ENCODE measurements around the gene FERMT3.

Gene FERMT3

GRCh38 chr11:64256300-64256699 lies 49.8 kb downstream of the FERMT3 start:
- intact Hi-C loops (cut with DNase I): no loop called here
- no peak for DNase-seq

GRCh38 chr11:64258356-64258755 lies 51.8 kb downstream of the FERMT3 start:
- no peak for DNase-seq
- intact Hi-C loops (cut with DNase I): no loop called here

DNA sequence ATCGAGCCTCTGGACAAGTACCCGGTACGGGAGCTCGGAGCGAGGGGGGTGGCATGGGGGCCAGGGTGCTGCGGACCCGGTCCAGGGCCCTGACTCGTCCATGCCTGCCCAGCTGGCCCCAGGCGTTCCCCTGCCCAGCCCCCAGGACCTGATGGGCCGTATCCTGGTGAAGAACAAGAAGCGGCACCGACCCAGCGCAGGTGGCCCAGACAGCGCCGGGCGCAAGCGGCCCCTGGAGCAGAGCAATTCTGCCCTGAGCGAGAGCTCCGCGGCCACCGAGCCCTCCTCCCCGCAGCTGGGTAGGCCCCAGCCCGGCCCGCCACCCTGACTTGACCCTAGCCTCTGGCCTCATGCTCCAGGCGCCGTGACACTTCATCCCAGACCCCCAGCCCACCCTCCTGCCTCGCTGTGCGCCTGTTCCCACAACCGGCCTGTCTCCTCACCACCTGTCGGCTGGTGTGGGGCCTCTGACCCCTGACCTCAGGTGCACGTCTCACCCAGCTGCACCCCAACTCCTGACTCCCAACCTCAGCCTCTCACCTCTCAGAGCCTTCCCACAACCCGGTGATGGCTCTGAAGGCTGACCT lies 52.5 kb downstream of the FERMT3 start:
- DNase-seq: no peak
- intact Hi-C loops (cut with DNase I): no loop called here

DNA sequence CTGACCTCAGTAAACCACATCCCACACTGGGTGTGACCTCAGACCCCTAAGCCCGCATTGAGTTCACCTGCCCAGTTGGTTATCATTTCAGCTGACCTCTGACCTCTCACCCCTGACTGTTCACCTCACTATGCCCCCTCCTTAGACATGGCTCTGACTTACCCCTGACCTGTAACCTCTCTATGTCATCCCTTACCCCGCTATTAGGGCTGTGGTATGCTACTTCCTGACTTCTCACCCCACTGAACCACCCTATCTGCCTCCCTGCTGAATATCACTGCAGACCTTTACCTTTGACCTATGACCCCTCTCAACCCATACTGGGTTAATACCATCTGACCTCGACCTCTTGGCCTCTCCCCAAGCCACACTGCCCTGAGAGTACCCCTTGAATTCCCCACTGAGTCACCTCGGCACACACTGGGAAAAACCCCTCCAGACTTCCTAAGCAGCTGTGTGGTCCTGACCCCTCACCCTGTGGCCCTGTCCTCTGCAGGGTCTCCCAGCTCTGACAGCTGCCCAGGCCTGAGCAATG lies 53.1 kb downstream of the FERMT3 start:
- DNase-seq: no peak
- intact Hi-C loops (cut with DNase I): no loop called here

- DNase-seq: no peak
- intact Hi-C loops (cut with DNase I): no loop called here
Observed at GRCh38 chr11:64260147-64260708, 53.7 kb downstream of the FERMT3 start.

DNA sequence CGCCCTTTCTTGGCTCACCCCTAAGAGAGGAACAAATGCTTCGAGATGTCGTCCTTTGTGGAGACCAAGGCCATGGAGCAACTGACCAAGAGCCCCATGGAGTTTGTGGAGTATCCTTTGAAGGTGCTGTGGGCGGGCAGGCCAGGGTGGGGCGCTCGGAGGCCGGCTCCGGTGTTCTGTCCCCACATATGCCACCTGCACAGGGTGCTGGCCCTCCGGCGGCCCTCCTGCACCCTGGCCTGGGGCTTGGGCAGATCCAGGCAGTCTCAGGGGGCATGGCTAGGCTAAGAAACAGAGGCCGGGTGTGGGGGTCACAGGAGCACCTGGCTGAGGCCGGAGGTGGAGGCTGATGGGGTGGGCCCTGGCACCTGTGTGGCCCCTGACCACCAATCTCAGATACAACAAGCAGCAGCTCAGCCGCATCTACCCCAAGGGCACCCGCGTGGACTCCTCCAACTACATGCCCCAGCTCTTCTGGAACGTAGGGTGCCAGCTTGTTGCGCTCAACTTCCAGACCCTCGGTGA lies 55.1 kb downstream of the FERMT3 start:
- no peak for DNase-seq
- intact Hi-C loops (cut with DNase I): no loop called here

- no peak for DNase-seq
- intact Hi-C loops (cut with DNase I): no loop called here
Observed at GRCh38 chr11:64262271-64263002, 55.9 kb downstream of the FERMT3 start.

DNA sequence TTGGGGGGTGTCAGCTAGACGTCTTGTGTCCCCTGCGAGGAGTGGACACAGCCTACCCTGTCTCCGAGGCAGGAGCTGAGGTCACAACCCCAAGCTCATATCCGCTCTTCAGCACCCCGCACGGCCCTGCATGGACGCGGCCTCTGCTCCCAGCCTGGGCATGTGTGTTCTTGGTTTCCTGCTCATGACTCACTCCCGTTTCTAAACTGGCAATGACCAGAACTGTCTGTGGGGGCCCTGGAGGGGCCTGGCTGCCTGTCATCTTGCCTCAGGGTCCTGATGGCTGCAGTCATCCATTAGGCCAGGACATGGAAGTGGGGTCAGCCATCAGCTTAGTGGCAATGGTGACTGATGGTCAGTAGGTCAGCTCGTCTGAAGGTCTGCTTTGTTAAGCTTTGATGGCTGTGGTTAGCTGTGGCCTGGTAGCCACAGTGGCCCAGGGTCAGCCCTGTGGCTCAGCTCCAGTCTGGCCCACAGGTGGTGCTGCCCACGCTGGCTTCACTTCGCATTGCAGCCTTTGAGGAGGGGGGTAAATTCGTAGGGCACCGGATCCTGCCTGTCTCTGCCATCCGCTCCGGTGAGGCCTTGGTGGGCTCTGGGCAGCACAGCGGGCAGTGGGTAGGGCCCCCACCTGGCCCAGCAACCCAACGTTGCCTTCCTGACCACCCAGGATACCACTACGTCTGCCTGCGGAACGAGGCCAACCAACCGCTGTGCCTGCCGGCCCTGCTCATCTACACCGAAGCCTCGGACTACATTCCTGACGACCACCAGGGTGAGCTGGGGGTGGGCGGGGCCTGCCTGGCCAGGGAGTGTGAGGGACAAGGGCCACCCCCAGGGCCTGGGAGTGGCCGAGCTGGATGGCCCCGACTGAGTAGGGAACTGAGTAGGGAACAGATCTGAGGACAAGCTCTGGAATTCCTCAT lies 56.8 kb downstream of the FERMT3 start:
- intact Hi-C loops (cut with DNase I): no loop called here
- DNase-seq: no peak

GRCh38 chr11:64263947-64264317 lies 57.4 kb downstream of the FERMT3 start:
- intact Hi-C loops (cut with DNase I): no loop called here

DNA sequence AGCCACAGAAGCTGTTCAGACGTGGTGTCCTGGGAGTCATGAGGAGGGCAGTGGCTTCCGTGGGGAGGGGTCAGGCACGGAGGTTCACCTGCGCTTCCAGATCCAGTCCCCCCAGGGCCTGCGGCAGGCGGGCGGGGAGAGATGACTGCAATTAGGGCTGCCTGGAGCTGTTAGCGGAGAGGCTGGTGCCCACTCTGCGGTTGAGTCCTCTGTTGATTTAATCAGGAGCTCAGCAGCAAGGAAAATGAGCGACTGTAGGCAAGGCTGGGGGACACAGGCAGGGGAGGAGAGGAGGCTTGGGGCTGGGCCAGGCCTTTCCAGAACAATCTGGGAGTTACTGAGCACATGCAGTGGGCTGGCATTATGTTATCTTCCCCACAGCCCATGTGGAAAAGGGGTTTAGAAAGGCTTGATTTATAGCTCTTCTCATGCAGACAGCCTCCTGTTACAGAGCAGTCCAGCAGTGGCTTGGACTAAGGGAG lies 57.9 kb downstream of the FERMT3 start:
- DNase-seq: no peak
- intact Hi-C loops (cut with DNase I): no loop called here

More at GRCh38 chr11:64263947-64264317, 57.4 kb downstream of the FERMT3 start:
- DNase-seq: no peak

DNA sequence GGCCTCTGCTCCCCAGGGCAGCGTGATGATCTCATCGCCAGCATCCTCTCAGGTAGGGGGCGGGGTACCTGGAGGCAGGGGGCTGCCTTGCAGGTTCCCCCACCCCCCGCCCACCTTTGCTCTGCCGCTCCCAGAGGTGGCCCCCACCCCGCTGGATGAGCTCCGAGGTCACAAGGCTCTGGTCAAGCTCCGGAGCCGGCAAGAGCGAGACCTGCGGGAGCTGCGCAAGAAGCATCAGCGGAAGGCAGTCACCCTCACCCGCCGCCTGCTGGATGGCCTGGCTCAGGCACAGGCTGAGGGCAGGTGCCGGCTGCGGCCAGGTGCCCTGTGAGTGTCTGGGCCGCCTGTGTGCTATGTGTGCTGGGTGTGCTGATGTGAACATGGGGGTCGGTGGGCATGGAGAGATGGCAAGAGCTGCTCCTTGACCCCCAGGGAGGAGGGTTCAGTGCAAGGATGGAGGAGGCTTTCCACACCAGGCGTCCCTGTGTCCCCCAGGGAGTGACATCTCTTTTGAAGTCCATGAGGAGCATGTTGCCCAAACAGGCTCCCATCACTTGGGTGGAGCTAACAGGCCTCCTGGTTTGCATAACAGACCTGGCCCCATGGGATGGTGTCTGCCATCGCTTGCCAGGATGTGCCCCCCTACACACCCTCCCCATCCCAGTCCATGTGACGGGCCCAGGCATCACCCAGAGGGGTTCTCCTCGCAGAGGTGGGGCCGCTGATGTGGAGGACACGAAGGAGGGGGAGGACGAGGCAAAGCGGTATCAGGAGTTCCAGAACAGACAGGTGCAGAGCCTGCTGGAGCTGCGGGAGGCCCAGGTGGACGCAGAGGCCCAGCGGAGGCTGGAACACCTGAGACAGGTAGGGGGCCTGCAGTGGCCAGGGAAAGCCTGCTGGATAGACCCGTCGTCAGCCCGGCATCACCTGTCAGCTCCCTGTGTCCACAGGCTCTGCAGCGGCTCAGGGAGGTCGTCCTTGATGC lies 58.9 kb downstream of the FERMT3 start:
- intact Hi-C loops (cut with DNase I): no loop called here

DNA sequence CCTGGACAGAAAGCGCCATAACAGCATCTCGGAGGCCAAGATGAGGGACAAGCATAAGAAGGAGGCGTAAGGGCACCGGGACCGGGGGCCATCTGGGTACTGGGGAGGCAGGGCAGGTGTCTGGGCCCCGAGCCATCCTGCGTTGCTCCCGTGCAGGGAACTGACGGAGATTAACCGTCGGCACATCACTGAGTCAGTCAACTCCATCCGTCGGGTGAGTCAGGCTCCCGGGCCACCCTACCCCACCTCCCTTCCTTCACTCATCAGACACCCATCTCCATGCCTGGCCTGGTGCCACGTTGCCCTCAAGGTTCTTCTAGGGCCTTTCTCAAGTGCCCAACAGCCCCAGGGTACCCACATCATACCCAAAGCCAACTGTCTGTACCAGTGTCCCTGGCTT lies 59.8 kb downstream of the FERMT3 start:
- no peak for DNase-seq
- intact Hi-C loops (cut with DNase I): no loop called here

More for the DNA sequence above, 58.9 kb downstream of the FERMT3 start:
- no peak for DNase-seq

DNA sequence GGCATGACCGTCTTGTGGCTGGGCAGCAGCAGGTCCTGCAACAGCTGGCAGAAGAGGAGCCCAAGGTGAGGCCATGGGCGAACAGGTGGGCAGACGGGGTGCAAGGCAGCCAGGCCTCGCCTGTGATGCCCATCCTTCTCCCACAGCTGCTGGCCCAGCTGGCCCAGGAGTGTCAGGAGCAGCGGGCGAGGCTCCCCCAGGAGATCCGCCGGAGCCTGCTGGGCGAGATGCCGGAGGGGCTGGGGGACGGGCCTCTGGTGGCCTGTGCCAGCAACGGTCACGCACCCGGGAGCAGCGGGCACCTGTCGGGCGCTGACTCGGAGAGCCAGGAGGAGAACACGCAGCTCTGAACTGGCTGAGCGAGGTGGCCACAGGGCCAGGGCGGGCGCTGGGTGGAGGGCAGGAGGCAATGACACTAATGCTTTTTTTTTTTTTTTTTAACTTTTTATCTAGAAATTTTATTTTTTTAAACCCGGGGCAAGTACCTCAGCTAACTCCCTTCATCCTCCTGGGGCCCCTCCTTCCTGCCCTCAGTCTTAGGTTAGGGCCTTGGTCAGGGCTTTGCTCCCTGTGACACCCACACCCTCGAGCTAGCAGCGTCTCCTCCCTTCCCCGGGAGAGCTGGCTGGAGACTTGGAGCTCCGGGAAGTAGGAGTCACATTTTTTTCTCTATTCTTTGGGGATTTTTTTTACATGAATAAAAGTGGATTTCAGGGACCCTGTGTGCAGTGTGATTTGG lies 60.9 kb downstream of the FERMT3 start:
- intact Hi-C loops (cut with DNase I): no loop called here
- no peak for DNase-seq

DNA sequence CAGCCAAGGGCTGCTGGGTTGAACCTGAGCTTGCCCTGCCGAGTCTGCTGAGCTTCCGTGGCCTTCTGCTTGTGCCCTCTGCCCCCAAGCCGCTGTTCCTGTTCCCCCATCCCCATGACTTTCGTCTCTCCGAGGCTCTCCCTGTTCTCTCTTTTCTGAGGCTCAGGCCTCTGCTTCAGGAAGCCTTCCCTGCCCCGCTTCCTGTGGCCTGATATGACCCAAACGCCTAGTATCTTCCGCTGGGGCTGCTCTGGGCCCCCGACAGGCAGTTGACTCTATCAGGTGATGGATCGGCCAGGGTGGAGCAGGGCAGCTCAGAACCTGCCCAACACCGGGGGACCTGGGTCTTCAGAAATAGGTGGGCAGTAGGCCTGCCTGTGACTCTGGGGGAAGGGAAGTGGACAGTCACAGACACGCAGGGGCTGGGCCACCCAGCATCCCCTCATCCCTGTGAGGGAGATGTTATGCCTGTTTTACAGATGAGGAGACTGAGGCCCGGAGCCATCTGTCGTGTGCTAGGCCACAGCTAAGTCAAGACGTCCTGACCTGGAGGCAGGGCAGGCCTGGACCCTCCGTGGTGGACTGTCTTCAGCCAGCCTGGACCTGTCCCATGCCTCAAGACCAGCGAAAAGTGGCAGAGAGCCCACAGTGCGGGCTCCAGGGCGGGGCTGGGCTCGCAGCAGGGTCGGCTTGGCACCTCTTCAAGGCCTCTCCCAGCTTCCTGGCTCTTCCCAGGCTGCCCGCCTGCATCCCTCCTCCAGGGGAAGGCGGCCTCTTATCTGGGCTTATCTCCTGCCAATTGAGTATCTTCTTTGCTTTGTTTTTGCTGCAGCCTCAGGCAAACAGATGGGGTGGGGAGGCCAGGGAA lies 61.7 kb downstream of the FERMT3 start:
- intact Hi-C loops (cut with DNase I): no loop called here

DNA sequence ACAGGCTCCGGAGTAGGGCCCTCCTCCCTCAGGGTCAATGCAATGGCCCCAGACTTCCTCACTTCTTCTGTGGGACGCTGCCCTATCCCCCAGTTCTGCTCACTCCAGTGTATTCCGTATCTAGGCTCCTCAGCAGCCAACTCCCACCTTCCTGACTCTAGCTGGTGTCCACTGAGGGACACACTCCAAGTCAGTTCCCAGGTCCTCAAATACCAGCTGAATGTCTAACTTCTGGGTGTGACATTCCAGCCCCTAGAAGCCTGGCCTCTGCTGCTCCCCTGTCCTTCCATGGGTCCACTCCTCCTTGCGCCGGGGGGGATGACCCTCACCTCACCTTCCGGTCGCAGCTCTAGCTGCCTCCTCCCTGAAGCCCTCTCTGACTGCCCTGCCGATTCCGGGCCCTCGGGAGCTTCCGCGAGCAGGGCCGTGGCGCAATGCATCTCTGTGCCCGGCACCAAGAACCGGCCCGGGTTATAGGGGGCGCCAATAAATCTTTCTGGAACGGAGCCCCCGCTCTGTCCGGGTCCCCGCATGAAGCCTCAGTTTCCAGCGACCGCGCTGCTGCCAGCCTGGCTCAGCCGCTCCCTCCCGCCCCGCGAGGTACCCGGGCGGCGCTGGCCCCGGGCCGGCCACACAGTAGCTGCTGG lies 62.5 kb downstream of the FERMT3 start:
- intact Hi-C loops (cut with DNase I): no loop called here
- DNase-seq: peak in 2 of 10 donors; percentile 47 to 93

More for the DNA sequence above, 61.7 kb downstream of the FERMT3 start:
- peak in 1 of 10 donors; percentile 71 for DNase-seq

DNA sequence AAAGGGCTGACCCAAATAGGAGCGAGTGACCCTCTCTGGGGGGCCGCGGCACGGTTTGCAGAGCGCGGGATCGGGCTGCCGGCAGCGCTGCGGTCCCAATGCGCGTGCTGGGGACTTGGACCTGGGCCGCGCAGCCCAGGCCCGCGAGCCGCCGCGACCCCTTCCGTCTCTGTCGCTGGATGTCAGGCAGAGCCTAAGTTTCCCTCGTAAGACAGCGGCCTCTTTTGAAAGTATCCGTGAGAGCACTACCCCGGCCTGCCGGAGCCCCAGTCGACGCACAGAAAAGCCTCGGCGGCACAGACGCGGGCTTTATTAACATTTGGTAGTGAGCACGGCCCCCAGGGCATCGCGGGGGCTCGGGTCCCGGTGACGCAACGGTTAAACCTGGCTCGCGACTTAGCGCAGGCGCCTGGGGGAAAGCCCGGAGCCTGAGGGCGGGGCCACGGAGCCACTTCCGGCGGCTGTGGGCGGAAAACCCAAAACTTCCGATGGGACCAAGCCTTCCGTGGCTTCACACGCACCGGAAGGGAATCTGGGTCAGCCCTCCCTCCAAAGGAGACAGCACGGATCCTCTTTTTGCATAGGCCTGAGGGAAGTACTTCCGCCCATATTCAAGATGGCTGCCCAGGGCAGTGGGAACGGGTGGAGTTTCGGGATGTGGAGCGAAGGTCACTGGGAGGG lies 63.2 kb downstream of the FERMT3 start:
- DNase-seq: peak; percentile 97 to 100 (median 99)
- intact Hi-C loops (cut with DNase I): loop anchor here (1.0 to 2.0 kb wide), 2 partner anchors 16 to 31 kb away; partner anchors contain the start of genes CATSPERZ and GPR137
